ENCODE measurements around the gene IL33.

- no peak for TF ChIP-seq SP1 (IDR thresholded peaks at IDR 0.05)
- no peak for TF ChIP-seq HDGF (IDR thresholded peaks at IDR 0.05; ENCODE audit: borderline replicate concordance)
- no peak for TF ChIP-seq TARDBP (IDR thresholded peaks at IDR 0.05)
- no peak for TF ChIP-seq FOXM1 (IDR thresholded peaks at IDR 0.05; ENCODE audit: borderline replicate concordance)
- no peak for TF ChIP-seq SUZ12 (IDR thresholded peaks at IDR 0.05)
- TF ChIP-seq FOXK2 (IDR thresholded peaks at IDR 0.05): no peak
Measured at GRCh38 chr9:6200761-6201160, 14.8 kb upstream of the IL33 start.

Data from HEK293T (cell line).